SK-N-SH (cell line): ENCODE data around the gene HSPH1.

ENCODE experiments used
- CTCF ChIP-seq: fragments of 200-600 bp; sonication (generic); IDR thresholded peaks from 2 replicates; pipeline ENCODE4 v1.6.1; 2017; ENCODE audit warnings: antibody characterized with exemption, mild to moderate bottlenecking, moderate library complexity
- EZH2phosphoT487 ChIP-seq: fragments of 200-600 bp; sonication (generic); IDR thresholded peaks from 2 replicates; pipeline ENCODE4 v1.6.1; 2017; ENCODE audit warnings: low read depth, mixed run types, mild to moderate bottlenecking, antibody characterized with exemption, moderate library complexity, borderline replicate concordance
- GABPA ChIP-seq: IDR thresholded peaks from 2 replicates; pipeline ENCODE4 v1.4.0; 2012; ENCODE audit warnings: low read depth, mild to moderate bottlenecking
- POLR2AphosphoS5 ChIP-seq: IDR thresholded peaks from 2 replicates; pipeline ENCODE4 v1.6.1; 2012; ENCODE audit warnings: low read depth, low read length
- USF2 ChIP-seq: fragments of 150-350 bp; IDR thresholded peaks from 2 replicates; pipeline ENCODE4 v1.6.1; 2017; ENCODE audit warnings: antibody characterized with exemption, low read length, low read depth, borderline replicate concordance

GRCh38 chr13:31090961-31091624, 70.6 kb downstream of the HSPH1 start:
- TF ChIP-seq USF2 (no peak), POLR2AphosphoS5 (no peak), GABPA (no peak), CTCF (no peak), EZH2phosphoT487 (no peak)
